H1 (cell line): ENCODE results near the gene SLC1A5.

ENCODE experiments used
- BACH1 ChIP-seq: IDR thresholded peaks from 2 replicates; pipeline ENCODE4 v1.6.1; 2012; ENCODE audit warnings: low read length, improper control_type of control experiment
- EP300 ChIP-seq, 2 experiments: IDR thresholded peaks; 1 replicate in 1 of 2; 2 replicates in 1 of 2; pipeline ENCODE4 v1.6.1; 2011 to 2012; ENCODE audit warnings: low read depth in 2 of 2, low read length in 2 of 2, mild to moderate bottlenecking in 2 of 2, borderline replicate concordance in 1 of 2, inconsistent platforms in 1 of 2, moderate library complexity in 1 of 2
- EZH2 ChIP-seq: fragments of 200-600 bp; sonication (generic); IDR thresholded peaks from 2 replicates; pipeline ENCODE4 v1.7.1; 2012; ENCODE audit warnings: low read depth, mild to moderate bottlenecking, moderate library complexity, low read length, inconsistent platforms; ENCODE audit not compliant: severe bottlenecking
- GABPA ChIP-seq: IDR thresholded peaks from 2 replicates; pipeline ENCODE4 v1.6.1; 2011; ENCODE audit warnings: mild to moderate bottlenecking, low read length, moderate library complexity, borderline replicate concordance; ENCODE audit not compliant: insufficient read depth
- JUN ChIP-seq: IDR thresholded peaks from 2 replicates; pipeline ENCODE4 v1.6.1; 2011; ENCODE audit warnings: low read depth, mild to moderate bottlenecking, improper control_type of control experiment, low read length
- JUND ChIP-seq: IDR thresholded peaks from 2 replicates; pipeline ENCODE4 v1.6.1; 2011; ENCODE audit warnings: mild to moderate bottlenecking, improper control_type of control experiment, low read length
- POLR2A ChIP-seq, 2 experiments: IDR thresholded peaks; 1 replicate in 1 of 2; 2 replicates in 1 of 2; pipeline ENCODE4 v1.6.1; 2011; ENCODE audit warnings: low read depth in 2 of 2, low read length in 2 of 2, mild to moderate bottlenecking in 2 of 2; ENCODE audit errors: control extremely low read depth in 1 of 2
- RNF2 ChIP-seq: fragments of 200-900, 300-1000 bp; sonication (generic); IDR thresholded peaks from 2 replicates; pipeline ENCODE4 v1.7.1; 2016; ENCODE audit warnings: borderline replicate concordance, low read depth, mild to moderate bottlenecking, antibody characterized with exemption, low read length; ENCODE audit not compliant: poor library complexity, severe bottlenecking; ENCODE audit errors: missing control alignments
- SIN3A ChIP-seq, 2 experiments: IDR thresholded peaks in 1 of 2; conservative IDR thresholded peaks in 1 of 2; 2 replicates each; pipeline ENCODE4 v1.6.1; 2011 to 2012; ENCODE audit warnings: low read length in 2 of 2, improper control_type of control experiment in 1 of 2, low read depth in 1 of 2, mild to moderate bottlenecking in 1 of 2
- SRF ChIP-seq: IDR thresholded peaks from 2 replicates; pipeline ENCODE4 v1.6.1; 2011; ENCODE audit warnings: mild to moderate bottlenecking, low read depth, low read length, moderate library complexity
- TEAD4 ChIP-seq: IDR thresholded peaks from 2 replicates; pipeline ENCODE4 v1.6.1; 2012; ENCODE audit warnings: low read depth, low read length, inconsistent platforms, mixed read lengths
- YY1 ChIP-seq: IDR thresholded peaks from 2 replicates; pipeline ENCODE4 v1.6.1; 2011; ENCODE audit warnings: low read depth, mild to moderate bottlenecking, low read length
- TF ChIP-seq, protein P1 (sequence below), 3 experiments: IDR thresholded peaks; 1 replicate in 2 of 3; 2 replicates in 1 of 3; pipeline versions ENCODE4 v1.5.1 to v1.6.1; 2011; ENCODE audit warnings: low read length in 3 of 3, mild to moderate bottlenecking in 3 of 3, inconsistent platforms in 2 of 3, low read depth in 1 of 3, moderate library complexity in 1 of 3; ENCODE audit not compliant: insufficient read depth in 1 of 3; ENCODE audit errors: control extremely low read depth in 1 of 3

DNA sequence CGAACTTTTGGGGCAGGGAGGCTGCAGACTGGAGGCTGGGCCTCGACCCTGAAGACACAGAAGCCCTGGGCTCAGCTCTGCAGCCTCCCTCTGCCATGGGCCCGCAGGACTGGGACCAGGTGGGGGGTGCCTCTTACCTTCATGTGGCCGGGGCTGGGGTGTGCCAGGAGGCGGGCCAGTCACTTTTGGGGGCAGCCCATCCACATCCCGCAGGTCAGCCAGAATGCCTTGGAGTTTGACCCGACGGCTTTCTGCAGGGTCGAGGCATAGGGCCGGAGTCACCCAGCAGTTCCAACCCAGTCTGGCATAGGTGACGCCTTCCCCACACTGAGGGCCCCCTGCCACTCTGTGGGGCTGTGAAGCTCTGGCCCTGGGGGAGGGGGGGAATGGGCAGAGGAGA, 60.6 kb downstream of the SLC1A5 start:
- TF ChIP-seq POLR2A (IDR thresholded peaks at IDR 0.05; ENCODE audit: control extremely low read depth in 1 of 2, low read depth in 2 of 2, low read length in 2 of 2): no peak
- TF ChIP-seq, protein P1, sequence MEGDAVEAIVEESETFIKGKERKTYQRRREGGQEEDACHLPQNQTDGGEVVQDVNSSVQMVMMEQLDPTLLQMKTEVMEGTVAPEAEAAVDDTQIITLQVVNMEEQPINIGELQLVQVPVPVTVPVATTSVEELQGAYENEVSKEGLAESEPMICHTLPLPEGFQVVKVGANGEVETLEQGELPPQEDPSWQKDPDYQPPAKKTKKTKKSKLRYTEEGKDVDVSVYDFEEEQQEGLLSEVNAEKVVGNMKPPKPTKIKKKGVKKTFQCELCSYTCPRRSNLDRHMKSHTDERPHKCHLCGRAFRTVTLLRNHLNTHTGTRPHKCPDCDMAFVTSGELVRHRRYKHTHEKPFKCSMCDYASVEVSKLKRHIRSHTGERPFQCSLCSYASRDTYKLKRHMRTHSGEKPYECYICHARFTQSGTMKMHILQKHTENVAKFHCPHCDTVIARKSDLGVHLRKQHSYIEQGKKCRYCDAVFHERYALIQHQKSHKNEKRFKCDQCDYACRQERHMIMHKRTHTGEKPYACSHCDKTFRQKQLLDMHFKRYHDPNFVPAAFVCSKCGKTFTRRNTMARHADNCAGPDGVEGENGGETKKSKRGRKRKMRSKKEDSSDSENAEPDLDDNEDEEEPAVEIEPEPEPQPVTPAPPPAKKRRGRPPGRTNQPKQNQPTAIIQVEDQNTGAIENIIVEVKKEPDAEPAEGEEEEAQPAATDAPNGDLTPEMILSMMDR (IDR thresholded peaks at IDR 0.05; ENCODE audit: control extremely low read depth in 1 of 3, insufficient read depth in 1 of 3, low read depth in 1 of 3, low read length in 3 of 3): no peak
- TF ChIP-seq BACH1: no peak
- TF ChIP-seq RNF2: no peak
- no peak for TF ChIP-seq JUND
- TF ChIP-seq JUN: no peak
- TF ChIP-seq EP300 (IDR thresholded peaks at IDR 0.05; ENCODE audit: borderline replicate concordance in 1 of 2, low read depth in 2 of 2, low read length in 2 of 2): no peak
- TF ChIP-seq YY1: no peak
- no peak for TF ChIP-seq SRF
- no peak for TF ChIP-seq GABPA
- no peak for TF ChIP-seq EZH2
- no peak for TF ChIP-seq TEAD4
- TF ChIP-seq SIN3A (conservative IDR thresholded peaks at IDR 0.05 in 1 of 2, IDR thresholded peaks at IDR 0.05 in 1 of 2; ENCODE audit: low read depth in 1 of 2, low read length in 2 of 2): no peak
